Neural progenitor cell (in vitro differentiated cells): ENCODE data around the gene ZNF878. TPM values are rescaled to one million over a fixed set of nuclear protein-coding genes. Genes with fewer than 3 reads are reported as not detected.

ENCODE experiments used
- DNase-seq: peaks from one replicate; pipeline ENCODE4 v3.0.0-alpha.2; 2016; ENCODE audit warnings: low spot score
- H2AFZ ChIP-seq: fragments of 200-600 bp; sonication (generic); replicated peaks from 2 replicates; pipeline ENCODE4 v1.6.1; 2016; ENCODE audit warnings: antibody characterized with exemption
- H3F3A ChIP-seq: fragments of 200-600 bp; sonication (generic); 2 replicates; pipeline ENCODE4 v1.6.1; 2016; ENCODE audit warnings: antibody characterized with exemption, low read depth
- H3K27ac ChIP-seq: fragments of 200-600 bp; sonication (generic); 2 replicates; pipeline ENCODE4 v1.5.1; 2016; ENCODE audit warnings: mild to moderate bottlenecking
- H3K27me3 ChIP-seq: fragments of 200-600 bp; sonication (generic); 2 replicates; pipeline ENCODE4 v1.6.1; 2016; ENCODE audit warnings: mild to moderate bottlenecking, moderate library complexity
- H3K36me3 ChIP-seq: fragments of 200-600 bp; sonication (generic); 2 replicates; pipeline ENCODE4 v1.5.1; 2016
- H3K4me1 ChIP-seq: fragments of 200-600 bp; sonication (generic); 2 replicates; pipeline ENCODE4 v1.6.1; 2016; ENCODE audit warnings: mixed run types
- H3K4me2 ChIP-seq: fragments of 200-600 bp; sonication (generic); 2 replicates; pipeline ENCODE4 v1.6.1; 2016
- H3K4me3 ChIP-seq: fragments of 200-600 bp; sonication (generic); 2 replicates; pipeline ENCODE4 v1.5.1; 2016
- H3K79me2 ChIP-seq: fragments of 200-600 bp; sonication (generic); 2 replicates; pipeline ENCODE4 v1.6.1; 2016; ENCODE audit warnings: low read depth
- H3K9ac ChIP-seq: fragments of 200-600 bp; sonication (generic); 2 replicates; pipeline ENCODE4 v1.6.1; 2016
- H3K9me3 ChIP-seq: fragments of 200-600 bp; sonication (generic); 2 replicates; pipeline ENCODE4 v1.5.1; 2016; ENCODE audit warnings: low read depth
- H4K20me1 ChIP-seq: fragments of 200-600 bp; sonication (generic); 2 replicates; pipeline ENCODE4 v1.6.1; 2016; ENCODE audit warnings: low read depth
- H3K27ac Mint-ChIP-seq: 3 replicates; pipeline ENCODE4 v1.8.0; 2021; ENCODE audit warnings: mixed read lengths
- H3K27me3 Mint-ChIP-seq: 2 replicates; pipeline ENCODE4 v1.8.0; 2022; ENCODE audit warnings: low read depth, mild to moderate bottlenecking, inconsistent platforms, moderate library complexity, mixed read lengths; ENCODE audit not compliant: insufficient read depth
- H3K36me3 Mint-ChIP-seq: 3 replicates; pipeline ENCODE4 v1.8.0; 2021; ENCODE audit warnings: mixed read lengths
- H3K4me1 Mint-ChIP-seq: 3 replicates; pipeline ENCODE4 v1.8.0; 2021; ENCODE audit warnings: mixed read lengths
- H3K4me3 Mint-ChIP-seq: 3 replicates; pipeline ENCODE4 v1.8.0; 2021; ENCODE audit warnings: mild to moderate bottlenecking, moderate library complexity, mixed read lengths
- H3K9me3 Mint-ChIP-seq: 3 replicates; pipeline ENCODE4 v1.8.0; 2020; ENCODE audit warnings: mixed read lengths
- CTCF ChIP-seq: fragments of 200-600 bp; sonication (generic); IDR thresholded peaks from 2 replicates; pipeline ENCODE4 v1.5.1; 2017; ENCODE audit warnings: antibody characterized with exemption, mild to moderate bottlenecking
- EZH2 ChIP-seq: fragments of 200-600 bp; sonication (generic); IDR thresholded peaks from 2 replicates; pipeline ENCODE4 v1.6.1; 2017; ENCODE audit warnings: antibody characterized with exemption, mild to moderate bottlenecking, moderate library complexity
- EZH2phosphoT487 ChIP-seq: fragments of 200-600 bp; sonication (generic); IDR thresholded peaks from 2 replicates; pipeline ENCODE4 v1.6.1; 2017; ENCODE audit warnings: antibody characterized with exemption
- total RNA-seq: library from RNA; depleted of rRNA; stranded (reverse); fragments of >200 nt; gene quantifications from 2 replicates; pipeline ENCODE4 v1.2.3, GENCODE V29; 2015; ENCODE audit warnings: low replicate concordance

Gene ZNF878
- total RNA-seq, 1 donor from 2014 or later = 3.0 TPM

- Histone ChIP-seq H3K4me2 (no peak overlapping the region), H3K27ac (no peak overlapping the region), H2AFZ (no peak overlapping the region), H3K27me3 (no peaks in the 10 kb centered on the region), H3K4me3 (peak overlapping the region; percentile 17), H3K9me3 (peaks cover 42% of the 10 kb centered on the region), H3K79me2 (peaks cover 3% of the 10 kb centered on the region), H3K4me1 (no peaks in the 10 kb centered on the region), H3K36me3 (peaks cover 47% of the 10 kb centered on the region), H4K20me1 (no peaks in the 10 kb centered on the region), H3K9ac (no peak overlapping the region), H3F3A (peaks cover 16% of the 10 kb centered on the region)
- H3K36me3 Mint-ChIP-seq = peaks cover 62% of the 10 kb centered on the region
- no peaks in the 10 kb centered on the region for H3K4me1 Mint-ChIP-seq
- H3K27ac Mint-ChIP-seq = no peak overlapping the region
- peaks cover 82% of the 10 kb centered on the region for H3K9me3 Mint-ChIP-seq
- no peak for TF ChIP-seq CTCF
- TF ChIP-seq EZH2phosphoT487 = no peak
- TF ChIP-seq EZH2 = no peak
- H3K27me3 Mint-ChIP-seq = peaks cover 4% of the 10 kb centered on the region
- no peak overlapping the region for H3K4me3 Mint-ChIP-seq
- no peak for DNase-seq
Observed at GRCh38 chr19:12015753-12016116, 37.0 kb downstream of the ZNF878 start.

- Mint-ChIP-seq H3K4me3 (no peak overlapping the region), H3K27me3 (peaks cover 5% of the 10 kb centered on the region), H3K36me3 (peaks cover 63% of the 10 kb centered on the region), H3K27ac (no peak overlapping the region), H3K9me3 (peaks cover 81% of the 10 kb centered on the region), H3K4me1 (no peaks in the 10 kb centered on the region)
- Histone ChIP-seq H3K36me3 (peaks cover 47% of the 10 kb centered on the region), H3K79me2 (peaks cover 3% of the 10 kb centered on the region), H2AFZ (no peak overlapping the region), H3F3A (peaks cover 16% of the 10 kb centered on the region), H3K9me3 (peaks cover 37% of the 10 kb centered on the region), H4K20me1 (no peaks in the 10 kb centered on the region), H3K9ac (no peak overlapping the region), H3K4me2 (no peak overlapping the region), H3K27me3 (no peaks in the 10 kb centered on the region), H3K27ac (no peak overlapping the region), H3K4me3 (peak overlapping the region; percentile 17), H3K4me1 (no peaks in the 10 kb centered on the region)
- no peak for DNase-seq
- TF ChIP-seq EZH2phosphoT487 (no peak), CTCF (no peak), EZH2 (no peak)
Observed at GRCh38 chr19:12015015-12015752, 37.6 kb downstream of the ZNF878 start.

GRCh38 chr19:12000152-12000981 lies 52.4 kb downstream of the ZNF878 start:
- no peaks in the 10 kb centered on the region for H4K20me1 ChIP-seq
- no peaks in the 10 kb centered on the region for H3K36me3 ChIP-seq
- no peaks in the 10 kb centered on the region for H3F3A ChIP-seq
- no peak overlapping the region for H3K4me3 Mint-ChIP-seq
- H3K9me3 ChIP-seq = no peaks in the 10 kb centered on the region
- no peak for TF ChIP-seq EZH2
- no peak for TF ChIP-seq EZH2phosphoT487
- TF ChIP-seq CTCF = no peak
- H2AFZ ChIP-seq = no peak overlapping the region
- no peak overlapping the region for H3K9ac ChIP-seq
- H3K9me3 Mint-ChIP-seq = peaks cover 63% of the 10 kb centered on the region
- peaks cover 2% of the 10 kb centered on the region for H3K27me3 Mint-ChIP-seq
- H3K27ac Mint-ChIP-seq = no peak overlapping the region
- H3K4me2 ChIP-seq = no peak overlapping the region
- no peak overlapping the region for H3K27ac ChIP-seq
- H3K4me3 ChIP-seq = no peak overlapping the region
- DNase-seq = no peak
- no peaks in the 10 kb centered on the region for H3K27me3 ChIP-seq
- no peaks in the 10 kb centered on the region for H3K4me1 Mint-ChIP-seq
- H3K79me2 ChIP-seq = peaks cover 58% of the 10 kb centered on the region
- no peaks in the 10 kb centered on the region for H3K4me1 ChIP-seq
- H3K36me3 Mint-ChIP-seq = peaks cover 43% of the 10 kb centered on the region
